DOHH2 (cell line): Measurements from ENCODE around the gene IL6R.

Source experiments
- H3F3A ChIP-seq: fragments of 200-600 bp; sonication (generic), shearing (Covaris generic); 2 replicates; pipeline ENCODE4 v1.6.0; 2016; ENCODE audit warnings: antibody characterized with exemption, mild to moderate bottlenecking; ENCODE audit not compliant: control insufficient read depth, insufficient read depth
- H3K27ac ChIP-seq: fragments of 200-600 bp; sonication (generic); 2 replicates; pipeline ENCODE4 v1.5.1; 2014; ENCODE audit warnings: low read depth, mild to moderate bottlenecking, low read length, moderate library complexity
- H3K27me3 ChIP-seq: fragments of 200-600 bp; sonication (generic); 2 replicates; pipeline ENCODE4 v1.6.1; 2014; ENCODE audit warnings: mild to moderate bottlenecking, low read length, mixed read lengths; ENCODE audit not compliant: control insufficient read depth
- H3K36me3 ChIP-seq: fragments of 200-600 bp; sonication (generic); 2 replicates; pipeline ENCODE4 v1.6.1; 2014; ENCODE audit warnings: mild to moderate bottlenecking, low read length, moderate library complexity, mixed read lengths; ENCODE audit not compliant: control insufficient read depth
- H3K4me1 ChIP-seq: fragments of 200-600 bp; sonication (generic); 2 replicates; pipeline ENCODE4 v1.6.1; 2014; ENCODE audit warnings: mild to moderate bottlenecking, low read length, mixed read lengths; ENCODE audit not compliant: control insufficient read depth
- H3K4me2 ChIP-seq: fragments of 200-600 bp; sonication (generic); 2 replicates; pipeline ENCODE4 v1.6.0; 2014; ENCODE audit warnings: mild to moderate bottlenecking, low read length, moderate library complexity
- H3K4me3 ChIP-seq: fragments of 200-600 bp; sonication (generic); 2 replicates; pipeline ENCODE4 v1.5.1; 2014; ENCODE audit warnings: mild to moderate bottlenecking, low read length, mixed read lengths
- H3K79me2 ChIP-seq: fragments of 200-600 bp; sonication (generic); 2 replicates; pipeline ENCODE4 v1.6.1; 2014; ENCODE audit warnings: mild to moderate bottlenecking, low read length, mixed read lengths; ENCODE audit not compliant: control insufficient read depth
- H3K9me2 ChIP-seq: fragments of 200-600 bp; sonication (generic); replicated peaks from 2 replicates; pipeline ENCODE4 v1.6.1; 2014; ENCODE audit warnings: mild to moderate bottlenecking, low read length, mixed read lengths; ENCODE audit not compliant: control insufficient read depth
- H3K9me3 ChIP-seq: fragments of 200-600 bp; sonication (generic); 2 replicates; pipeline ENCODE4 v1.6.1; 2014; ENCODE audit warnings: antibody characterized with exemption, low read length, mixed read lengths; ENCODE audit not compliant: control insufficient read depth, insufficient read depth
- H4K20me1 ChIP-seq: fragments of 200-600 bp; sonication (generic); 2 replicates; pipeline ENCODE4 v1.6.0; 2014; ENCODE audit warnings: low read depth, mild to moderate bottlenecking, antibody characterized with exemption, low read length, moderate library complexity; ENCODE audit not compliant: control insufficient read depth, insufficient read depth
- CTCF ChIP-seq: fragments of 200-600 bp; sonication (generic); IDR thresholded peaks from one replicate; pipeline ENCODE4 v1.5.1; 2014; ENCODE audit warnings: antibody characterized with exemption, mild to moderate bottlenecking, low read depth, low read length; ENCODE audit not compliant: poor library complexity, severe bottlenecking
- EZH2phosphoT487 ChIP-seq: fragments of 200-600 bp; sonication (generic); IDR thresholded peaks from 2 replicates; pipeline ENCODE4 v1.6.1; 2017; ENCODE audit warnings: borderline replicate concordance, mild to moderate bottlenecking, antibody characterized with exemption, low read length, moderate library complexity, mixed read lengths

The IL6R gene

GRCh38 chr1:154446789-154447188, 41.6 kb downstream of the IL6R start:
- Histone ChIP-seq H3K27ac (no peak overlapping the region), H3F3A (no peaks in the 10 kb centered on the region), H3K36me3 (no peaks in the 10 kb centered on the region), H3K4me3 (no peak overlapping the region), H3K4me1 (no peaks in the 10 kb centered on the region), H3K9me3 (no peaks in the 10 kb centered on the region), H4K20me1 (no peaks in the 10 kb centered on the region), H3K9me2 (no peaks in the 10 kb centered on the region), H3K27me3 (no peaks in the 10 kb centered on the region; the same call in 1 of the 2 replicates), H3K79me2 (no peaks in the 10 kb centered on the region), H3K4me2 (no peak overlapping the region)
- TF ChIP-seq CTCF = no peak
- no peak for TF ChIP-seq EZH2phosphoT487

- Histone ChIP-seq H3K4me2 (no peak overlapping the region), H3F3A (no peaks in the 10 kb centered on the region), H4K20me1 (no peaks in the 10 kb centered on the region), H3K79me2 (no peaks in the 10 kb centered on the region), H3K4me3 (no peak overlapping the region), H3K9me3 (no peaks in the 10 kb centered on the region), H3K27me3 (no peaks in the 10 kb centered on the region; the same call in 1 of the 2 replicates), H3K9me2 (no peaks in the 10 kb centered on the region), H3K36me3 (no peaks in the 10 kb centered on the region), H3K27ac (no peak overlapping the region), H3K4me1 (no peaks in the 10 kb centered on the region)
- no peak for TF ChIP-seq EZH2phosphoT487
- no peak for TF ChIP-seq CTCF
These were observed 43.2 kb downstream of the IL6R start for GRCh38 chr1:154448331-154448811.

- H3K9me3 ChIP-seq = no peaks in the 10 kb centered on the region
- H3K27me3 ChIP-seq = no peaks in the 10 kb centered on the region
- TF ChIP-seq EZH2phosphoT487 = no peak
- no peak for TF ChIP-seq CTCF
- no peaks in the 10 kb centered on the region for H3K4me1 ChIP-seq
- H3K4me3 ChIP-seq = no peak overlapping the region
- no peaks in the 10 kb centered on the region for H3F3A ChIP-seq
- no peak overlapping the region for H3K27ac ChIP-seq
- no peaks in the 10 kb centered on the region for H3K79me2 ChIP-seq
- H4K20me1 ChIP-seq = no peaks in the 10 kb centered on the region
- no peaks in the 10 kb centered on the region for H3K9me2 ChIP-seq
- no peak overlapping the region for H3K4me2 ChIP-seq
- H3K36me3 ChIP-seq = no peaks in the 10 kb centered on the region
These were observed 48.0 kb downstream of the IL6R start for GRCh38 chr1:154453161-154453560.
